Measurements from ENCODE around the gene RBM41.

The RBM41 gene

DNA sequence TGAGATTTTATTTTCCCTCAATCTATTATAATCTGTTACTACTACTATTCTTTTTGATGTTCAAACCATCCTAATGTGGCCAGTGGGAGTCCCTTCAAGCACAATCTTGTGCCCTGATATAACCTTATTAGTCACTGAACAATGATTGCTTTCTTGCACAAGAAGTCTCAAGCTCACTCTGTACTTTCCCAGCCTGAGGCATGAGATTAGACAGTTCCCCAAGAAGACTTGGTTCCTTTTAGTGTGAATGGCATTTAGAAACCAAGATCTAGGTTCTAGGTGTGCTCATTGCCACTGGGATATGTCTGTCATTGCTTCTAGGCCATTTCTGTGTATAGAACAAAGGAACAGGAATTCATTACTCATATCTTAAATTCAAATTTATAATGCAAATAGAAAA is 28.0 kb upstream of the RBM41 start (continued):
- TF ChIP-seq ZNF350 (tag by site-specific recombination; IDR thresholded peaks at IDR 0.05) (no peak), ZNF140 (tag by site-specific recombination; IDR thresholded peaks at IDR 0.05) (no peak), GFI1B (tag by site-specific recombination; IDR thresholded peaks at IDR 0.05) (no peak), ZFP37 (tag by site-specific recombination; IDR thresholded peaks at IDR 0.05) (no peak), ZNF510 (tag by site-specific recombination; IDR thresholded peaks at IDR 0.05; ENCODE audit: insufficient replicate concordance) (no peak), ZNF121 (tag by site-specific recombination; IDR thresholded peaks at IDR 0.05) (no peak), ZNF837 (tag by site-specific recombination; IDR thresholded peaks at IDR 0.05) (no peak)
- TF ChIP-seq, protein P1, sequence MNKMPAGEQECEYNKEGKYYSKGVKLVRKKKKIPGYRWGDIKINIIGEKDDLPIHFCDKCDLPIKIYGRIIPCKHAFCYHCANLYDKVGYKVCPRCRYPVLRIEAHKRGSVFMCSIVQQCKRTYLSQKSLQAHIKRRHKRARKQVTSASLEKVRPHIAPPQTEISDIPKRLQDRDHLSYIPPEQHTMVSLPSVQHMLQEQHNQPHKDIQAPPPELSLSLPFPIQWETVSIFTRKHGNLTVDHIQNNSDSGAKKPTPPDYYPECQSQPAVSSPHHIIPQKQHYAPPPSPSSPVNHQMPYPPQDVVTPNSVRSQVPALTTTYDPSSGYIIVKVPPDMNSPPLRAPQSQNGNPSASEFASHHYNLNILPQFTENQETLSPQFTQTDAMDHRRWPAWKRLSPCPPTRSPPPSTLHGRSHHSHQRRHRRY (tag by site-specific recombination; IDR thresholded peaks at IDR 0.05): no peak
- TF ChIP-seq, protein P2, sequence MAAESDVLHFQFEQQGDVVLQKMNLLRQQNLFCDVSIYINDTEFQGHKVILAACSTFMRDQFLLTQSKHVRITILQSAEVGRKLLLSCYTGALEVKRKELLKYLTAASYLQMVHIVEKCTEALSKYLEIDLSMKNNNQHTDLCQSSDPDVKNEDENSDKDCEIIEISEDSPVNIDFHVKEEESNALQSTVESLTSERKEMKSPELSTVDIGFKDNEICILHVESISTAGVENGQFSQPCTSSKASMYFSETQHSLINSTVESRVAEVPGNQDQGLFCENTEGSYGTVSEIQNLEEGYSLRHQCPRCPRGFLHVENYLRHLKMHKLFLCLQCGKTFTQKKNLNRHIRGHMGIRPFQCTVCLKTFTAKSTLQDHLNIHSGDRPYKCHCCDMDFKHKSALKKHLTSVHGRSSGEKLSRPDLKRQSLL (tag by site-specific recombination; IDR thresholded peaks at IDR 0.05): no peak
- TF ChIP-seq, protein P3, sequence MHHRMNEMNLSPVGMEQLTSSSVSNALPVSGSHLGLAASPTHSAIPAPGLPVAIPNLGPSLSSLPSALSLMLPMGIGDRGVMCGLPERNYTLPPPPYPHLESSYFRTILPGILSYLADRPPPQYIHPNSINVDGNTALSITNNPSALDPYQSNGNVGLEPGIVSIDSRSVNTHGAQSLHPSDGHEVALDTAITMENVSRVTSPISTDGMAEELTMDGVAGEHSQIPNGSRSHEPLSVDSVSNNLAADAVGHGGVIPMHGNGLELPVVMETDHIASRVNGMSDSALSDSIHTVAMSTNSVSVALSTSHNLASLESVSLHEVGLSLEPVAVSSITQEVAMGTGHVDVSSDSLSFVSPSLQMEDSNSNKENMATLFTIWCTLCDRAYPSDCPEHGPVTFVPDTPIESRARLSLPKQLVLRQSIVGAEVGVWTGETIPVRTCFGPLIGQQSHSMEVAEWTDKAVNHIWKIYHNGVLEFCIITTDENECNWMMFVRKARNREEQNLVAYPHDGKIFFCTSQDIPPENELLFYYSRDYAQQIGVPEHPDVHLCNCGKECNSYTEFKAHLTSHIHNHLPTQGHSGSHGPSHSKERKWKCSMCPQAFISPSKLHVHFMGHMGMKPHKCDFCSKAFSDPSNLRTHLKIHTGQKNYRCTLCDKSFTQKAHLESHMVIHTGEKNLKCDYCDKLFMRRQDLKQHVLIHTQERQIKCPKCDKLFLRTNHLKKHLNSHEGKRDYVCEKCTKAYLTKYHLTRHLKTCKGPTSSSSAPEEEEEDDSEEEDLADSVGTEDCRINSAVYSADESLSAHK (tag by site-specific recombination; IDR thresholded peaks at IDR 0.05): no peak

DNA sequence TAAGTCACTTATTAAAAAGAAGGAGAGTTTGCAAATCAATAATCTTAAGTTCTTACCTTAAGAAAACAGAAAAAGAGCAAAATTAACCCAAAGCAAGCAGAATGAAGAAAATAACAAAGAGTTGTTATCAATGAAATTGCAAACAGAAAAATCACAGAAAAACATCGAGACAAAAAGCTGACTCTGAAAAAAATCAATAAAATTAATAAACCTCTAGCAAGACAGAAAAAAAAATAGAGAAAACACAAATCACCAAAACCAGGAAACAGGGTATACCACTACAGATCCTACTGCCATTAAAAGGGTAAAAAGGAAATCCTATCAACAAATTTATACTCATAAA is 17.3 kb upstream of the RBM41 start:
- POLR2A ChIA-PET: no interaction called here
- no peak for TF ChIP-seq TCF7L2 (IDR thresholded peaks at IDR 0.05; ENCODE audit: borderline replicate concordance, low read depth, low read length)
- no peak for TF ChIP-seq WT1 (tag by site-specific recombination; IDR thresholded peaks at IDR 0.05)
- TF ChIP-seq ZNF626 (tag by site-specific recombination; IDR thresholded peaks at IDR 0.05): no peak
- TF ChIP-seq, protein P4, sequence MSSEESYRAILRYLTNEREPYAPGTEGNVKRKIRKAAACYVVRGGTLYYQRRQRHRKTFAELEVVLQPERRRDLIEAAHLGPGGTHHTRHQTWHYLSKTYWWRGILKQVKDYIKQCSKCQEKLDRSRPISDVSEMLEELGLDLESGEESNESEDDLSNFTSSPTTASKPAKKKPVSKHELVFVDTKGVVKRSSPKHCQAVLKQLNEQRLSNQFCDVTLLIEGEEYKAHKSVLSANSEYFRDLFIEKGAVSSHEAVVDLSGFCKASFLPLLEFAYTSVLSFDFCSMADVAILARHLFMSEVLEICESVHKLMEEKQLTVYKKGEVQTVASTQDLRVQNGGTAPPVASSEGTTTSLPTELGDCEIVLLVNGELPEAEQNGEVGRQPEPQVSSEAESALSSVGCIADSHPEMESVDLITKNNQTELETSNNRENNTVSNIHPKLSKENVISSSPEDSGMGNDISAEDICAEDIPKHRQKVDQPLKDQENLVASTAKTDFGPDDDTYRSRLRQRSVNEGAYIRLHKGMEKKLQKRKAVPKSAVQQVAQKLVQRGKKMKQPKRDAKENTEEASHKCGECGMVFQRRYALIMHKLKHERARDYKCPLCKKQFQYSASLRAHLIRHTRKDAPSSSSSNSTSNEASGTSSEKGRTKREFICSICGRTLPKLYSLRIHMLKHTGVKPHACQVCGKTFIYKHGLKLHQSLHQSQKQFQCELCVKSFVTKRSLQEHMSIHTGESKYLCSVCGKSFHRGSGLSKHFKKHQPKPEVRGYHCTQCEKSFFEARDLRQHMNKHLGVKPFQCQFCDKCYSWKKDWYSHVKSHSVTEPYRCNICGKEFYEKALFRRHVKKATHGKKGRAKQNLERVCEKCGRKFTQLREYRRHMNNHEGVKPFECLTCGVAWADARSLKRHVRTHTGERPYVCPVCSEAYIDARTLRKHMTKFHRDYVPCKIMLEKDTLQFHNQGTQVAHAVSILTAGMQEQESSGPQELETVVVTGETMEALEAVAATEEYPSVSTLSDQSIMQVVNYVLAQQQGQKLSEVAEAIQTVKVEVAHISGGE (tag by site-specific recombination; conservative IDR thresholded peaks at IDR 0.05; ENCODE audit: low read depth): no peak
- no peak for TF ChIP-seq ZNF274 (IDR thresholded peaks at IDR 0.05; ENCODE audit: low read length)
- no peak for TF ChIP-seq ZNF274 (tag by site-specific recombination; IDR thresholded peaks at IDR 0.05; ENCODE audit: borderline replicate concordance)
- TF ChIP-seq, protein P2 (tag by site-specific recombination; IDR thresholded peaks at IDR 0.05): no peak
- no peak for TF ChIP-seq ZNF133 (tag by site-specific recombination; IDR thresholded peaks at IDR 0.05)
- no peak for TF ChIP-seq OSR2 (tag by site-specific recombination; IDR thresholded peaks at IDR 0.05)
- TF ChIP-seq, protein P5, sequence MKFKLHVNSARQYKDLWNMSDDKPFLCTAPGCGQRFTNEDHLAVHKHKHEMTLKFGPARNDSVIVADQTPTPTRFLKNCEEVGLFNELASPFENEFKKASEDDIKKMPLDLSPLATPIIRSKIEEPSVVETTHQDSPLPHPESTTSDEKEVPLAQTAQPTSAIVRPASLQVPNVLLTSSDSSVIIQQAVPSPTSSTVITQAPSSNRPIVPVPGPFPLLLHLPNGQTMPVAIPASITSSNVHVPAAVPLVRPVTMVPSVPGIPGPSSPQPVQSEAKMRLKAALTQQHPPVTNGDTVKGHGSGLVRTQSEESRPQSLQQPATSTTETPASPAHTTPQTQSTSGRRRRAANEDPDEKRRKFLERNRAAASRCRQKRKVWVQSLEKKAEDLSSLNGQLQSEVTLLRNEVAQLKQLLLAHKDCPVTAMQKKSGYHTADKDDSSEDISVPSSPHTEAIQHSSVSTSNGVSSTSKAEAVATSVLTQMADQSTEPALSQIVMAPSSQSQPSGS (tag by site-specific recombination; IDR thresholded peaks at IDR 0.05; ENCODE audit: low read depth): no peak
- TF ChIP-seq ZFP3 (tag by site-specific recombination; IDR thresholded peaks at IDR 0.05; ENCODE audit: low read depth): no peak
- TF ChIP-seq, protein P6, sequence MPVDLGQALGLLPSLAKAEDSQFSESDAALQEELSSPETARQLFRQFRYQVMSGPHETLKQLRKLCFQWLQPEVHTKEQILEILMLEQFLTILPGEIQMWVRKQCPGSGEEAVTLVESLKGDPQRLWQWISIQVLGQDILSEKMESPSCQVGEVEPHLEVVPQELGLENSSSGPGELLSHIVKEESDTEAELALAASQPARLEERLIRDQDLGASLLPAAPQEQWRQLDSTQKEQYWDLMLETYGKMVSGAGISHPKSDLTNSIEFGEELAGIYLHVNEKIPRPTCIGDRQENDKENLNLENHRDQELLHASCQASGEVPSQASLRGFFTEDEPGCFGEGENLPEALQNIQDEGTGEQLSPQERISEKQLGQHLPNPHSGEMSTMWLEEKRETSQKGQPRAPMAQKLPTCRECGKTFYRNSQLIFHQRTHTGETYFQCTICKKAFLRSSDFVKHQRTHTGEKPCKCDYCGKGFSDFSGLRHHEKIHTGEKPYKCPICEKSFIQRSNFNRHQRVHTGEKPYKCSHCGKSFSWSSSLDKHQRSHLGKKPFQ (tag by site-specific recombination; IDR thresholded peaks at IDR 0.05): no peak
- no peak for TF ChIP-seq ZNF37A (tag by site-specific recombination; IDR thresholded peaks at IDR 0.05)
- no peak for TF ChIP-seq ZNF785 (tag by site-specific recombination; IDR thresholded peaks at IDR 0.05)
- TF ChIP-seq ZIC2 (tag by site-specific recombination; IDR thresholded peaks at IDR 0.05): no peak
- Histone ChIP-seq H3K4me1 (ENCODE audit: control insufficient read depth, insufficient read depth, low read length) (no peaks in the 10 kb centered on the region), H3K27ac (ENCODE audit: extremely low read depth, low read depth, low read length) (no peak overlapping the region), H3K36me3 (ENCODE audit: control insufficient read depth in 2 of 2, insufficient read depth in 1 of 2, low read length in 2 of 2) (no peaks in the 10 kb centered on the region), H3K9me3 (ENCODE audit: control insufficient read depth, insufficient read depth, low read depth, low read length) (no peaks in the 10 kb centered on the region; the same call in 1 of the 2 replicates), H3K4me3 (ENCODE audit: low read depth, low read length) (no peak overlapping the region)
- CTCF ChIA-PET: interaction anchor here (0.6 to 0.7 kb wide), 2 partner anchors 20 to 55 kb away, joined by 3 to 5 read pairs; no protein-coding TSS in a partner anchor

All from HEK293 (cell line).